ENCODE measurements around the gene CBFA2T3. TPM values are rescaled to one million over a fixed set of nuclear protein-coding genes. Genes with fewer than 3 reads are reported as not detected.
A peak's percentile ranks its signal among the peaks of the same experiment; 100 is the strongest.

Gene CBFA2T3
- polyA plus RNA-seq, 3 donors = 5.3 to 32.2 (median 6.2) TPM

- Histone ChIP-seq H3K4me3 (replicated peaks in 1 of 3; ENCODE audit: low read depth in 2 of 3, low read length in 3 of 3) (no peak overlapping the region), H3K9me3 (replicated peaks in 1 of 2; ENCODE audit: control insufficient read depth in 1 of 2, insufficient read depth in 1 of 2, low read length in 2 of 2) (no peaks in the 10 kb centered on the region), H2AFZ (ENCODE audit: insufficient read depth, low read depth, low read length, poor library complexity, severe bottlenecking) (no peak overlapping the region), H3K4me1 (ENCODE audit: control insufficient read depth in 1 of 2, insufficient read depth in 2 of 2, low read length in 2 of 2) (no peaks in the 10 kb centered on the region), H3K4me2 (replicated peaks; ENCODE audit: extremely low read depth, low read length, poor library complexity, severe bottlenecking) (no peak overlapping the region), H3K27me3 (ENCODE audit: control insufficient read depth in 2 of 2, insufficient read depth in 2 of 2, low read length in 2 of 2) (no peaks in the 10 kb centered on the region), H3K36me3 (replicated peaks in 1 of 2; ENCODE audit: control insufficient read depth in 1 of 2, insufficient read depth in 2 of 2, low read length in 2 of 2) (peaks cover 45 to 54% of the 10 kb centered on the region in 2 donors), H3K9ac (ENCODE audit: insufficient read depth, low read length, poor library complexity, severe bottlenecking) (no peak overlapping the region), H4K20me1 (ENCODE audit: insufficient read depth, low read length) (peaks cover 19% of the 10 kb centered on the region), H3K27ac (ENCODE audit: low read depth in 1 of 2, low read length in 2 of 2) (no peak overlapping the region), H3K79me2 (ENCODE audit: insufficient read depth, low read length) (no peaks in the 10 kb centered on the region)
- Mint-ChIP-seq H3K9me3 (no peaks in the 10 kb centered on the region), H3K27ac (peak overlapping the region in 1 of 7 donors; percentile 31), H3K4me1 (no peaks in the 10 kb centered on the region), H3K36me3 (peaks cover 28 to 54% of the 10 kb centered on the region in 2 donors), H3K4me3 (no peak overlapping the region), H3K27me3 (ENCODE audit: low read depth in 3 of 3) (no peaks in the 10 kb centered on the region)
- no peak for DNase-seq
- TF ChIP-seq CTCF (IDR thresholded peaks at IDR 0.05) = no peak
- 97% methylated on average over 13 of the region's 21 CpGs for WGBS (ENCODE audit: insufficient coverage)
- intact Hi-C loops (cut with micrococcal nuclease) = no loop called here
Observed at GRCh38 chr16:88827727-88828126, 149.3 kb downstream of the CBFA2T3 start.

- Histone ChIP-seq H3K9ac (ENCODE audit: insufficient read depth, low read length, poor library complexity, severe bottlenecking) (no peak overlapping the region), H3K9me3 (replicated peaks in 1 of 2; ENCODE audit: control insufficient read depth in 1 of 2, insufficient read depth in 1 of 2, low read length in 2 of 2) (no peaks in the 10 kb centered on the region), H3K79me2 (ENCODE audit: insufficient read depth, low read length) (no peaks in the 10 kb centered on the region), H3K4me3 (replicated peaks in 1 of 3; ENCODE audit: low read depth in 2 of 3, low read length in 3 of 3) (no peak overlapping the region), H3K4me2 (replicated peaks; ENCODE audit: extremely low read depth, low read length, poor library complexity, severe bottlenecking) (no peak overlapping the region), H3K36me3 (replicated peaks in 1 of 2; ENCODE audit: control insufficient read depth in 1 of 2, insufficient read depth in 2 of 2, low read length in 2 of 2) (peaks cover 59 to 69% of the 10 kb centered on the region in 2 donors), H3K4me1 (ENCODE audit: control insufficient read depth in 1 of 2, insufficient read depth in 2 of 2, low read length in 2 of 2) (no peaks in the 10 kb centered on the region), H4K20me1 (ENCODE audit: insufficient read depth, low read length) (peaks cover 19% of the 10 kb centered on the region), H3K27ac (ENCODE audit: low read depth in 1 of 2, low read length in 2 of 2) (no peak overlapping the region), H2AFZ (ENCODE audit: insufficient read depth, low read depth, low read length, poor library complexity, severe bottlenecking) (no peak overlapping the region), H3K27me3 (ENCODE audit: control insufficient read depth in 2 of 2, insufficient read depth in 2 of 2, low read length in 2 of 2) (no peaks in the 10 kb centered on the region)
- H3K4me3 Mint-ChIP-seq = no peak overlapping the region
- DNase-seq = no peak
- no peaks in the 10 kb centered on the region for H3K4me1 Mint-ChIP-seq
- peak overlapping the region in 1 of 7 donors; percentile 66 for H3K27ac Mint-ChIP-seq
- H3K27me3 Mint-ChIP-seq (ENCODE audit: low read depth in 3 of 3) = no peaks in the 10 kb centered on the region
- intact Hi-C loops (cut with micrococcal nuclease) = no loop called here
- peaks cover 35 to 65% of the 10 kb centered on the region in 2 donors for H3K36me3 Mint-ChIP-seq
- WGBS (ENCODE audit: insufficient coverage) = 98% methylated on average over 22 of the region's 26 CpGs
- no peak for TF ChIP-seq CTCF (IDR thresholded peaks at IDR 0.05)
- no peaks in the 10 kb centered on the region for H3K9me3 Mint-ChIP-seq
Observed at GRCh38 chr16:88826070-88826840, 150.8 kb downstream of the CBFA2T3 start.

Measured in CD14-positive monocyte (primary cell).